Neural cell (in vitro differentiated cells): ENCODE measurements around the gene COG2. TPM values are rescaled to one million over a fixed set of nuclear protein-coding genes. Genes with fewer than 3 reads are reported as not detected.

Source experiments
- H2AFZ ChIP-seq: fragments of 200-600, 300-800 bp; sonication (generic), shearing (Covaris generic); 2 replicates; pipeline ENCODE4 v1.6.0; 2014; ENCODE audit warnings: low read depth, mild to moderate bottlenecking, antibody characterized with exemption, low read length, moderate library complexity
- H3F3A ChIP-seq: fragments of 200-600 bp; shearing (Covaris generic); 2 replicates; pipeline ENCODE4 v1.6.1; 2016; ENCODE audit warnings: mild to moderate bottlenecking, moderate library complexity, mixed read lengths, antibody characterized with exemption, low read length; ENCODE audit not compliant: insufficient read depth, poor library complexity, severe bottlenecking
- H3K27ac ChIP-seq: fragments of 200-600, 300-800 bp; sonication (generic), shearing (Covaris generic); 2 replicates; pipeline ENCODE4 v1.5.1; 2014; ENCODE audit warnings: mild to moderate bottlenecking, low read length, moderate library complexity
- H3K27me3 ChIP-seq: fragments of 300-800, 200-600 bp; sonication (generic), shearing (Covaris generic); 2 replicates; pipeline ENCODE4 v1.6.0; 2014; ENCODE audit warnings: mild to moderate bottlenecking, low read depth, low read length, moderate library complexity; ENCODE audit not compliant: insufficient read depth
- H3K36me3 ChIP-seq: fragments of 300-800, 200-600 bp; sonication (generic), shearing (Covaris generic); 2 replicates; pipeline ENCODE4 v1.5.1; 2014; ENCODE audit warnings: mild to moderate bottlenecking, antibody characterized with exemption, low read length, moderate library complexity; ENCODE audit not compliant: insufficient read depth
- H3K4me2 ChIP-seq: fragments of 300-800, 200-600 bp; sonication (generic), shearing (Covaris generic); 2 replicates; pipeline ENCODE4 v1.6.0; 2014; ENCODE audit warnings: mild to moderate bottlenecking, low read length
- H3K4me3 ChIP-seq: fragments of 300-800, 200-600 bp; sonication (generic), shearing (Covaris generic); 2 replicates; pipeline ENCODE4 v1.5.1; 2014; ENCODE audit warnings: mild to moderate bottlenecking, low read length, moderate library complexity
- H3K79me2 ChIP-seq: fragments of 200-600 bp; shearing (Covaris generic); replicated peaks from 2 replicates; pipeline ENCODE4 v1.6.0; 2014; ENCODE audit warnings: mild to moderate bottlenecking, low read length, moderate library complexity; ENCODE audit not compliant: insufficient read depth
- H3K9ac ChIP-seq: fragments of 300-800, 200-600 bp; sonication (generic), shearing (Covaris generic); 2 replicates; pipeline ENCODE4 v1.6.1; 2016; ENCODE audit warnings: mild to moderate bottlenecking, low read length, mixed read lengths
- H3K9me2 ChIP-seq: fragments of 200-600 bp; shearing (Covaris generic); 2 replicates; pipeline ENCODE4 v1.6.1; 2016; ENCODE audit warnings: mild to moderate bottlenecking, low read length, mixed read lengths; ENCODE audit not compliant: insufficient read depth
- H3K9me3 ChIP-seq: fragments of 200-600, 300-800 bp; sonication (generic), shearing (Covaris generic); 2 replicates; pipeline ENCODE4 v1.6.1; 2016; ENCODE audit warnings: mild to moderate bottlenecking, mixed run types, low read length, moderate library complexity, mixed read lengths
- H4K20me1 ChIP-seq: fragments of 200-600 bp; shearing (Covaris generic); 2 replicates; pipeline ENCODE4 v1.6.1; 2016; ENCODE audit warnings: mild to moderate bottlenecking, mixed run types; ENCODE audit not compliant: insufficient read depth
- CTCF ChIP-seq: fragments of 450-650 bp; IDR thresholded peaks from 2 replicates; pipeline ENCODE4 v1.5.1; 2014; ENCODE audit warnings: antibody characterized with exemption, mild to moderate bottlenecking, moderate library complexity; ENCODE audit not compliant: poor library complexity, severe bottlenecking
- EP300 ChIP-seq: fragments of 450-650 bp; conservative IDR thresholded peaks from 2 replicates; pipeline ENCODE4 v1.6.1; 2014; ENCODE audit warnings: antibody characterized with exemption, mild to moderate bottlenecking, moderate library complexity; ENCODE audit not compliant: poor library complexity, severe bottlenecking
- EZH2 ChIP-seq: fragments of 200-600, 300-800 bp; shearing (Covaris generic), sonication (generic); IDR thresholded peaks from 2 replicates; pipeline ENCODE4 v1.6.1; 2014; ENCODE audit warnings: antibody characterized with exemption, low read length, borderline replicate concordance, mild to moderate bottlenecking; ENCODE audit not compliant: insufficient read depth, poor library complexity, severe bottlenecking
- MXI1 ChIP-seq: fragments of 450-650 bp; conservative IDR thresholded peaks from 2 replicates; pipeline ENCODE4 v1.6.1; 2014; ENCODE audit warnings: antibody characterized with exemption, mild to moderate bottlenecking; ENCODE audit not compliant: poor library complexity, severe bottlenecking
- POLR2AphosphoS5 ChIP-seq: IDR thresholded peaks from 2 replicates; pipeline ENCODE4 v1.6.1; 2012
- RAD21 ChIP-seq: fragments of 450-650 bp; conservative IDR thresholded peaks from 2 replicates; pipeline ENCODE4 v1.6.1; 2014; ENCODE audit warnings: antibody characterized with exemption, mild to moderate bottlenecking, moderate library complexity
- REST ChIP-seq: IDR thresholded peaks from 2 replicates; pipeline ENCODE4 v1.6.1; 2012; ENCODE audit warnings: borderline replicate concordance
- SMC3 ChIP-seq: fragments of 450-650 bp; conservative IDR thresholded peaks from 2 replicates; pipeline ENCODE4 v1.6.1; 2014; ENCODE audit warnings: antibody characterized with exemption, mild to moderate bottlenecking, moderate library complexity; ENCODE audit not compliant: poor library complexity
- TAF1 ChIP-seq: IDR thresholded peaks from 2 replicates; pipeline ENCODE4 v1.6.1; 2012; ENCODE audit warnings: low read depth
- polyA plus RNA-seq: library from polyadenylated mRNA; depleted of rRNA; stranded (reverse); fragments of >200 nt; gene quantifications from 2 replicates; pipeline ENCODE4 v1.2.3, GENCODE V29; 2014

The COG2 gene
- polyA plus RNA-seq, 1 donor from 2014 or later, result 14.5 TPM

DNA sequence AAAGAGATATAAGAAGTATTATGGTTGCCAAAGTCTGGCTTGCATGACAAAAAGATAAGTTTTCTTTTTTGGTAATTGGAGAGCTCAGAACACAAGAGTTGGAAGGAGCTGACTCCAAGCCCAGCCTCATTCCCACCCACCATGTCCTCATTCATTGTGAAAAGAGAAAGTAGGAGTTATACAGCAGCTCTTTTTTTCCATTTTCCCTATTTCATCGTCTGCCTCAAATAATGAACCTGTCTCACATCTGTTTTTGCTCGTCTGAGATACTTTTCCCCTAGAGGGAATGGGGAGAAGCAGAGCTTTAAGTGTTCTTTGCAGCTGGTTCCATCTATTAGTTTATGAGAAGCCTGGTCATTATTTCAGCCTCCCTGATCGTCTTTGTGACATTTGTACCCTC, 36.9 kb downstream of the COG2 start:
- Histone ChIP-seq H3F3A (no peaks in the 10 kb centered on the region), H3K79me2 (no peaks in the 10 kb centered on the region), H2AFZ (no peak overlapping the region), H4K20me1 (no peaks in the 10 kb centered on the region), H3K4me3 (no peak overlapping the region), H3K36me3 (peaks cover 18% of the 10 kb centered on the region), H3K9ac (no peak overlapping the region), H3K27me3 (no peaks in the 10 kb centered on the region), H3K9me3 (no peaks in the 10 kb centered on the region), H3K4me2 (no peak overlapping the region), H3K27ac (no peak overlapping the region), H3K9me2 (no peaks in the 10 kb centered on the region)
- TF ChIP-seq EP300 (no peak), EZH2 (no peak), SMC3 (no peak), CTCF (no peak), MXI1 (no peak)

DNA sequence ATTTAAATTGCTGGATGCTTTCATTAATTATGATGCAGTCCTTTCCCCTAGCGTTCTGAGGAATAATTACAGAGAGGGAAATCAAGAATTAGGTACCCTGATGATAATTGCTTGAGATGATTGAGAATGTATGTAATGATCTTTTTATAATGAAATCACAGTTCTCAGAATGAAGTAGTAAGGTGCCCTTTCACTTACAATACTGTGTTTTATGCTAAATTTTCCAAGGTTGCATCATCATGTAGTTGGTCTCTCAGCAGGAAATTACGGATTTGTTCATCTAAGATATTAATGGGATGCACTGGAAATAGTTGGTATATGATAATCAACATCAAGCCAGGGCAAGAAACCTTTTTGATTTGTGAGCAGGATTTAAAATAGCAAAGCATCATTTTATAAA, 37.5 kb downstream of the COG2 start:
- Histone ChIP-seq H2AFZ (no peak overlapping the region), H3K9ac (no peak overlapping the region), H3K36me3 (peaks cover 18% of the 10 kb centered on the region), H3K79me2 (no peaks in the 10 kb centered on the region), H3F3A (no peaks in the 10 kb centered on the region), H3K4me2 (no peak overlapping the region), H3K27me3 (no peaks in the 10 kb centered on the region), H3K27ac (no peak overlapping the region), H4K20me1 (no peaks in the 10 kb centered on the region), H3K9me2 (no peaks in the 10 kb centered on the region), H3K4me3 (no peak overlapping the region), H3K9me3 (no peaks in the 10 kb centered on the region)
- TF ChIP-seq RAD21 (no peak), SMC3 (no peak), MXI1 (no peak), TAF1 (no peak), REST (no peak), POLR2AphosphoS5 (no peak), EP300 (no peak), CTCF (no peak), EZH2 (no peak)
